IMR-90 (cell line): ENCODE results near the gene RALA. TPM values are rescaled to one million over a fixed set of nuclear protein-coding genes. Genes with fewer than 3 reads are reported as not detected.

Experiments used
- ATAC-seq: fragments of 200-7000 bp; cut with Tn5 transposase; 2 replicates; pipeline ENCODE4 v1.9.1; 2020; ENCODE audit warnings: low read depth, mild to moderate bottlenecking, moderate library complexity
- BruUV-seq: library from RNA; stranded (reverse); fragments of 400-500 nt; replicated peaks from 2 replicates; lab custom pipeline; 2021; lab: Mats Ljungman, UMichigan
- CTCF ChIA-PET: fragments of 300-600 bp; formaldehyde crosslinking; extraction: SDS; loops from one replicate; lab custom pipeline; 2021; ENCODE audit warnings: antibody characterized with exemption; lab: Yijun Ruan, JAX
- POLR2A ChIA-PET: fragments of 300-600 bp; sonication (Branson Sonifier 250); formaldehyde crosslinking; loops from one replicate; lab custom pipeline; 2022; ENCODE audit warnings: antibody characterized with exemption; ENCODE audit not compliant: unreplicated experiment; lab: Charles Lee
- DNase-seq: peaks from one replicate; pipeline ENCODE4 v3.0.0; 2013
- H2AFZ ChIP-seq: replicated peaks from 2 replicates; pipeline ENCODE3; 2013; ENCODE audit warnings: low read length, mild to moderate bottlenecking; ENCODE audit not compliant: poor library complexity
- H2AK5ac ChIP-seq: 2 replicates; pipeline ENCODE4 v1.6.1; 2013; ENCODE audit warnings: low read depth, low read length, inconsistent platforms
- H2AK9ac ChIP-seq: replicated peaks from 2 replicates; pipeline ENCODE3; 2013; ENCODE audit warnings: mild to moderate bottlenecking, low read depth, low read length, moderate library complexity; ENCODE audit not compliant: poor library complexity
- H2BK120ac ChIP-seq: 2 replicates; pipeline ENCODE4 v1.6.1; 2013; ENCODE audit warnings: low read depth, low read length, inconsistent platforms
- H2BK15ac ChIP-seq: 3 replicates; pipeline ENCODE4 v1.6.1; 2013; ENCODE audit warnings: low read depth, low read length, inconsistent platforms
- H2BK20ac ChIP-seq: 2 replicates; pipeline ENCODE4 v1.6.1; 2013; ENCODE audit warnings: low read depth, mild to moderate bottlenecking, inconsistent platforms, low read length, moderate library complexity
- H2BK5ac ChIP-seq: 2 replicates; pipeline ENCODE4 v1.6.1; 2013; ENCODE audit warnings: mild to moderate bottlenecking, low read depth, low read length, inconsistent platforms; ENCODE audit not compliant: poor library complexity, severe bottlenecking
- H3K14ac ChIP-seq: replicated peaks from 2 replicates; pipeline ENCODE4 v1.6.1; 2013; ENCODE audit warnings: low read depth, low read length, inconsistent platforms
- H3K18ac ChIP-seq: 2 replicates; pipeline ENCODE4 v1.6.1; 2013; ENCODE audit warnings: low read depth, low read length, control low read depth
- H3K23ac ChIP-seq: 2 replicates; pipeline ENCODE4 v1.6.1; 2013; ENCODE audit warnings: low read depth, low read length, inconsistent platforms
- H3K27ac ChIP-seq: 2 replicates; pipeline ENCODE4 v1.5.1; 2013; ENCODE audit warnings: mild to moderate bottlenecking, control low read depth, low read length; ENCODE audit not compliant: insufficient read depth
- H3K27me3 ChIP-seq: 2 replicates; pipeline ENCODE4 v1.6.1; 2013; ENCODE audit warnings: low read length; ENCODE audit not compliant: control insufficient read depth, insufficient read depth
- H3K36me3 ChIP-seq: 2 replicates; pipeline ENCODE4 v1.6.1; 2013; ENCODE audit warnings: low read length, mixed read lengths; ENCODE audit not compliant: control insufficient read depth, insufficient read depth
- H3K4ac ChIP-seq: 2 replicates; pipeline ENCODE4 v1.6.1; 2013; ENCODE audit warnings: low read depth, low read length, inconsistent platforms
- H3K4me1 ChIP-seq: 2 replicates; pipeline ENCODE4 v1.6.1; 2013; ENCODE audit warnings: low read length, mixed read lengths; ENCODE audit not compliant: control insufficient read depth, insufficient read depth
- H3K4me2 ChIP-seq: 2 replicates; pipeline ENCODE4 v1.6.1; 2013; ENCODE audit warnings: low read depth, mild to moderate bottlenecking, control low read depth, low read length, moderate library complexity
- H3K4me3 ChIP-seq: 2 replicates; pipeline ENCODE4 v1.5.1; 2013; ENCODE audit warnings: low read depth, mild to moderate bottlenecking, control low read depth, low read length, moderate library complexity; ENCODE audit not compliant: insufficient read depth
- H3K56ac ChIP-seq: 2 replicates; pipeline ENCODE4 v1.6.1; 2013; ENCODE audit warnings: low read length, inconsistent platforms; ENCODE audit not compliant: insufficient read depth; ENCODE audit errors: extremely low read depth
- H3K79me1 ChIP-seq, 2 experiments: 2 replicates each; pipeline ENCODE4 v1.6.1; 2013; ENCODE audit warnings: low read length in 2 of 2, inconsistent platforms in 1 of 2, low read depth in 1 of 2
- H3K9ac ChIP-seq: 2 replicates; pipeline ENCODE4 v1.6.1; 2013; ENCODE audit warnings: low read depth, low read length, control low read depth
- H3K9me1 ChIP-seq: 2 replicates; pipeline ENCODE4 v1.6.1; 2013; ENCODE audit warnings: low read length, inconsistent platforms; ENCODE audit not compliant: insufficient read depth
- H3K9me3 ChIP-seq: 2 replicates; pipeline ENCODE4 v1.6.1; 2013; ENCODE audit warnings: low read length; ENCODE audit not compliant: control insufficient read depth, insufficient read depth
- H4K20me1 ChIP-seq: 2 replicates; pipeline ENCODE4 v1.6.1; 2013; ENCODE audit warnings: low read length, inconsistent platforms; ENCODE audit not compliant: insufficient read depth
- H4K5ac ChIP-seq: 2 replicates; pipeline ENCODE4 v1.6.1; 2013; ENCODE audit warnings: mild to moderate bottlenecking, low read depth, low read length, control low read depth
- H4K8ac ChIP-seq, 2 experiments: 2 replicates each; pipeline ENCODE4 v1.6.1; 2013; ENCODE audit warnings: low read depth in 2 of 2, low read length in 2 of 2, control low read depth in 1 of 2, inconsistent platforms in 1 of 2
- H4K91ac ChIP-seq: 2 replicates; pipeline ENCODE4 v1.6.1; 2013; ENCODE audit warnings: low read depth, low read length, inconsistent platforms; ENCODE audit not compliant: insufficient read depth
- CEBPB ChIP-seq: IDR thresholded peaks from 2 replicates; pipeline ENCODE4 v1.6.1; 2012; ENCODE audit warnings: low read depth, low read length, improper control_type of control experiment
- CHD1 ChIP-seq: IDR thresholded peaks from 2 replicates; pipeline ENCODE4 v1.6.1; 2012; ENCODE audit warnings: low read depth, low read length, improper control_type of control experiment
- ELK1 ChIP-seq: fragments of 150-350 bp; IDR thresholded peaks from 2 replicates; pipeline ENCODE4 v1.6.1; 2016; ENCODE audit warnings: low read depth, mild to moderate bottlenecking, low read length, moderate library complexity, borderline replicate concordance
- FOS ChIP-seq: fragments of 150-350 bp; IDR thresholded peaks from 2 replicates; pipeline ENCODE4 v1.6.1; 2016; ENCODE audit warnings: low read depth, low read length
- MAZ ChIP-seq: IDR thresholded peaks from 2 replicates; pipeline ENCODE4 v1.6.1; 2012; ENCODE audit warnings: low read depth, mild to moderate bottlenecking, low read length, improper control_type of control experiment, moderate library complexity, borderline replicate concordance
- NFE2L2 ChIP-seq: fragments of 150-350 bp; IDR thresholded peaks from 2 replicates; pipeline ENCODE4 v1.6.1; 2016; ENCODE audit warnings: low read depth, mild to moderate bottlenecking, low read length
- POLR2A ChIP-seq: IDR thresholded peaks from 2 replicates; pipeline ENCODE4 v1.6.1; 2012; ENCODE audit warnings: mild to moderate bottlenecking, low read depth, low read length
- RAD21 ChIP-seq: IDR thresholded peaks from 2 replicates; pipeline ENCODE4 v1.6.1; 2012; ENCODE audit warnings: low read length, improper control_type of control experiment
- RCOR1 ChIP-seq: IDR thresholded peaks from 2 replicates; pipeline ENCODE4 v1.6.1; 2012; ENCODE audit warnings: mild to moderate bottlenecking, low read length, improper control_type of control experiment; ENCODE audit not compliant: insufficient replicate concordance
- SMC3 ChIP-seq: fragments of 150-350 bp; IDR thresholded peaks from 2 replicates; pipeline ENCODE4 v1.6.1; 2016; ENCODE audit warnings: low read depth, mild to moderate bottlenecking, antibody characterized with exemption, low read length, moderate library complexity
- dilution Hi-C: fragments of 300-500 bp; cut with HindIII; formaldehyde crosslinking; loops from one replicate; pipeline ENCODE4 v1.14.3; 2018; ENCODE audit warnings: low sequenced_read_pairs; ENCODE audit not compliant: unreplicated experiment
- in situ Hi-C: fragments of 300-500 bp; cut with MboI; formaldehyde crosslinking; loops from 3 replicates; pipeline ENCODE4 v1.14.3; 2019; ENCODE audit warnings: low sequenced_read_pairs, inconsistent platforms, mixed read lengths
- intact Hi-C: fragments of 100-400 bp; cut with micrococcal nuclease; formaldehyde crosslinking; loops from 2 replicates; pipeline ENCODE4 v1.10.0; 2022
- polyA plus RNA-seq, 3 experiments: library from polyadenylated mRNA; depleted of rRNA; stranded (reverse); fragments of >200 nt; gene quantifications; 2 replicates each; pipeline ENCODE4 v1.2.3, GENCODE V29; 2012; ENCODE audit warnings: low replicate concordance in 1 of 3
- total RNA-seq: library from RNA; depleted of rRNA; stranded (reverse); fragments of >200 nt; gene quantifications from 2 replicates; pipeline ENCODE4 v1.2.3, GENCODE V29; 2012
- TF ChIP-seq, protein P1 (sequence below): fragments of 150-350 bp; IDR thresholded peaks from 2 replicates; pipeline ENCODE4 v1.6.1; 2017; ENCODE audit warnings: mild to moderate bottlenecking, antibody characterized with exemption, low read length, low read depth

Gene RALA
- total and polyA plus RNA-seq, 2 of the 4 experiments (the other 2 are of a cell fraction) = 7.7 to 20.5 TPM

GRCh38 chr7:39587393-39587792, 36.0 kb upstream of the RALA start:
- H3K4ac ChIP-seq = peak overlapping the region; percentile 60; the same call in 1 of the 2 replicates
- H2BK5ac ChIP-seq = peak overlapping the region; percentile 62
- H4K5ac ChIP-seq = no peak overlapping the region
- 0 out of 4 replicates have a peak overlapping the region, but pooled peaks of 1 of the 2 experiments have one; percentile 13 for H4K8ac ChIP-seq
- H3K18ac ChIP-seq = no peak overlapping the region
- ATAC-seq (peak; percentile 66), DNase-seq (peak; percentile 55)
- no peak overlapping the region for H3K4me3 ChIP-seq
- H2BK20ac ChIP-seq = no peak overlapping the region
- no peak overlapping the region; the same call in 1 of the 2 replicates for H3K56ac ChIP-seq
- H2AFZ ChIP-seq = no peak overlapping the region
- dilution Hi-C loops (no loop called here), in situ Hi-C loops (loop anchor here (10.0 kb wide), 1 partner anchor 467 kb away; no protein-coding TSS in a partner anchor), intact Hi-C loops (no loop called here)
- no peak overlapping the region; the same call in 2 of the 3 replicates for H2BK15ac ChIP-seq
- peaks cover 5% of the 10 kb centered on the region for H3K9me1 ChIP-seq
- no peak overlapping the region for H3K27ac ChIP-seq
- POLR2A ChIA-PET = no interaction called here
- H3K4me2 ChIP-seq = no peak overlapping the region
- H3K9me3 ChIP-seq = no peaks in the 10 kb centered on the region
- no peaks in the 10 kb centered on the region for H3K27me3 ChIP-seq
- no peaks in the 10 kb centered on the region for H4K20me1 ChIP-seq
- 0 out of 4 replicates have a peak, but pooled peaks cover 0 to 2% of the 10 kb centered on the region in 2 experiments for H3K79me1 ChIP-seq
- H3K4me1 ChIP-seq = peaks cover 9% of the 10 kb centered on the region
- no peak overlapping the region for H2AK9ac ChIP-seq
- no peak overlapping the region; the same call in 1 of the 2 replicates for H3K14ac ChIP-seq
- H3K9ac ChIP-seq = no peak overlapping the region
- no peak overlapping the region for H2AK5ac ChIP-seq
- H3K36me3 ChIP-seq = no peaks in the 10 kb centered on the region
- CTCF ChIA-PET = no interaction called here
- H3K23ac ChIP-seq = no peak overlapping the region
- H2BK120ac ChIP-seq = peak overlapping the region; percentile 57
- no TSS peak for BruUV-seq
- TF ChIP-seq, protein P1, sequence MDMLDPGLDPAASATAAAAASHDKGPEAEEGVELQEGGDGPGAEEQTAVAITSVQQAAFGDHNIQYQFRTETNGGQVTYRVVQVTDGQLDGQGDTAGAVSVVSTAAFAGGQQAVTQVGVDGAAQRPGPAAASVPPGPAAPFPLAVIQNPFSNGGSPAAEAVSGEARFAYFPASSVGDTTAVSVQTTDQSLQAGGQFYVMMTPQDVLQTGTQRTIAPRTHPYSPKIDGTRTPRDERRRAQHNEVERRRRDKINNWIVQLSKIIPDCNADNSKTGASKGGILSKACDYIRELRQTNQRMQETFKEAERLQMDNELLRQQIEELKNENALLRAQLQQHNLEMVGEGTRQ = no peak
- TF ChIP-seq RAD21 (no peak), CEBPB (no peak), SMC3 (no peak), NFE2L2 (no peak), MAZ (no peak), POLR2A (no peak), RCOR1 (no peak), FOS (no peak), ELK1 (no peak), CHD1 (no peak)
- H4K91ac ChIP-seq = no peak overlapping the region
